ENCODE data around the gene CHST11. TPM values are rescaled to one million over a fixed set of nuclear protein-coding genes. Genes with fewer than 3 reads are reported as not detected.
A peak's percentile ranks its signal among the peaks of the same experiment; 100 is the strongest.

The CHST11 gene
- total and polyA plus RNA-seq, 10 of the 15 experiments (the other 5 are each of a cell fraction or from before 2014, with no cell fraction given), result 1.9 to 38.1 (median 17.2) TPM

DNA sequence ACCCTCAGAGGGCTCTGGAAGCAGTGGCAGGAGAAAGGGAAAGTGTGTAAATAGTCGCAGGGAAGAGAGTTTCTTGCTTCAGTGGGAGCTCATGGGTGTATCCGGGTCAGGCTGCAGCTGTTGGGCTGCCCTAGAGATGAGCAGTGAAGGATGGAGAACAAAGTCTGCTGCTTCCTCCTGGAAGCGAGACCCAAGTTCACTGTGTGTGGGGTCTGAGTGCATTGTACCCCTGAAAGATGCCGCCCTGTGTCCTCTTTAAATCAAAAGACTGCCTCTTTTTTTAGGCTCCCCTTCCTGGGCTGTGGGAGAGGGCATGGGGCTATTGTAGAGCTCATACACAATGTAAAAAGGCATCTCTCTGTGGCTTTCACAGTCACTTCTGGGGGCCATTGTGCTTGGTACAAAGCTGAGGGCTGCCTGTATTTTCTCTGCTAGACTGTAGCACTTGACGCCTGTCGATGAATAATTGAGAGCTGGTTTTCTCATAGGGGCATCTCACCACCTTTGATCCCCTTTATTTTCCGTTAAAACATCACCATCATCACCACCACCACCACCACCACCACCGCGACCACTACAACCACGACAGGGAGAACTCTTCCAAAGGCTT is 16.7 kb downstream of the CHST11 start:
- 18% methylated on average over 10 of the region's 10 CpGs for WGBS (ENCODE audit: insufficient coverage, insufficient replicate concordance, low lambda C conversion rate, missing lambda C conversion rate)
- BruUV-seq (replicated peaks), result no TSS peak
- Histone ChIP-seq H4K20me1 (ENCODE audit: control insufficient read depth, insufficient read depth) (no peaks in the 10 kb centered on the region), H3K4me3 (peak overlapping the region; percentile 48), H3K4me1 (ENCODE audit: control insufficient read depth, insufficient read depth, low read length) (peaks cover 45% of the 10 kb centered on the region), H3K4me2 (ENCODE audit: control insufficient read depth, insufficient read depth) (peak overlapping the region; percentile 81), H3K27me3 (replicated peaks in 1 of 2; ENCODE audit: control insufficient read depth in 2 of 2, insufficient read depth in 2 of 2, low read length in 1 of 2) (no peaks in the 10 kb centered on the region), H3K27ac (ENCODE audit: control insufficient read depth, insufficient read depth) (peak overlapping the region; percentile 66), H3K36me3 (ENCODE audit: control insufficient read depth in 2 of 2, insufficient read depth in 2 of 2, low read length in 1 of 2) (no peaks in the 10 kb centered on the region; a peak in 1 of 4 replicates), H2AFZ (ENCODE audit: control insufficient read depth, low read depth, low read length) (peak overlapping the region; percentile 67), H3K79me2 (ENCODE audit: control insufficient read depth, insufficient read depth, low read length) (peaks cover 92% of the 10 kb centered on the region), H3K9me3 (replicated peaks; ENCODE audit: control insufficient read depth, insufficient read depth, low read length) (peaks cover 13% of the 10 kb centered on the region; the same call in 2 of the 3 replicates), H3K9ac (ENCODE audit: control insufficient read depth, insufficient read depth, low read length) (peak overlapping the region; percentile 21)
- RAD21 ChIA-PET (ENCODE audit: unreplicated experiment), result interaction anchor here (0.6 to 4.3 kb wide), 20 partner anchors 9 to 196 kb away, joined by 3 to 71 read pairs (median 4); partner anchors contain the start of gene CHST11
- POLR2A ChIA-PET, result interaction anchor here (0.6 to 4.5 kb wide), 13 partner anchors 9 to 152 kb away, joined by 3 to 64 read pairs (median 6); partner anchors contain the start of gene CHST11
- no peak for DNase-seq (ENCODE audit: low read depth, low spot score)
- FAIRE-seq, result no peak
- in situ Hi-C loops (cut with MboI), result no loop called here
- intact Hi-C loops (cut with micrococcal nuclease; ENCODE audit: unreplicated experiment), result no loop called here
- SMC1A ChIA-PET (ENCODE audit: uncharacterized antibody, unreplicated experiment), result interaction anchor here (0.8 to 5.2 kb wide), 26 partner anchors 8 to 226 kb away, joined by 3 to 73 read pairs (median 6); partner anchors contain the start of gene CHST11
- CTCF ChIA-PET, result interaction anchor here (0.7 to 2.3 kb wide), 16 partner anchors 11 to 107 kb away, joined by 3 to 12 read pairs (median 4); no protein-coding TSS in a partner anchor
- ATAC-seq, result peak; percentile 76
- peak; percentile 55 for TF ChIP-seq RUNX3 (IDR thresholded peaks at IDR 0.05; ENCODE audit: low read length)
- TF ChIP-seq ZNF622 (IDR thresholded peaks at IDR 0.05), result no peak
- TF ChIP-seq ZSCAN29 (IDR thresholded peaks at IDR 0.05), result no peak
- no peak for TF ChIP-seq MTA2 (IDR thresholded peaks at IDR 0.05; ENCODE audit: low read depth)
- TF ChIP-seq POLR2A (IDR thresholded peaks at IDR 0.05; ENCODE audit: low read depth, low read length), result peak; percentile 54; the same call in 1 of the 2 replicates
- TF ChIP-seq FOXK2 (IDR thresholded peaks at IDR 0.05), result no peak
- TF ChIP-seq, protein P1, sequence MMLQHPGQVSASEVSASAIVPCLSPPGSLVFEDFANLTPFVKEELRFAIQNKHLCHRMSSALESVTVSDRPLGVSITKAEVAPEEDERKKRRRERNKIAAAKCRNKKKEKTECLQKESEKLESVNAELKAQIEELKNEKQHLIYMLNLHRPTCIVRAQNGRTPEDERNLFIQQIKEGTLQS (IDR thresholded peaks at IDR 0.05; ENCODE audit: borderline replicate concordance, extremely low read depth, low read depth, low read length), result no peak
- TF ChIP-seq SUZ12 (IDR thresholded peaks at IDR 0.05; ENCODE audit: unreplicated experiment), result no peak
- TF ChIP-seq SUPT20H (IDR thresholded peaks at IDR 0.05; ENCODE audit: borderline replicate concordance, control insufficient read depth, low read depth, low read length), result no peak
- TF ChIP-seq CUX1 (IDR thresholded peaks at IDR 0.05; ENCODE audit: insufficient replicate concordance, low read depth, low read length), result no peak
- TF ChIP-seq, protein P2, sequence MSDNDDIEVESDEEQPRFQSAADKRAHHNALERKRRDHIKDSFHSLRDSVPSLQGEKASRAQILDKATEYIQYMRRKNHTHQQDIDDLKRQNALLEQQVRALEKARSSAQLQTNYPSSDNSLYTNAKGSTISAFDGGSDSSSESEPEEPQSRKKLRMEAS (IDR thresholded peaks at IDR 0.05; ENCODE audit: low read depth, low read length), result no peak
- no peak for TF ChIP-seq NFYB (IDR thresholded peaks at IDR 0.05; ENCODE audit: insufficient read depth, low read depth, low read length)
- peak; percentile 46; the same call in 1 of the 2 replicates for TF ChIP-seq NR2F1 (conservative IDR thresholded peaks at IDR 0.05)
- TF ChIP-seq BACH1 (IDR thresholded peaks at IDR 0.05; ENCODE audit: borderline replicate concordance), result no peak
- no peak for TF ChIP-seq STAT1 (conservative IDR thresholded peaks at IDR 0.05)
- 0 out of 2 replicates have a peak, but pooled peaks have one; percentile 15 for TF ChIP-seq TCF12 (IDR thresholded peaks at IDR 0.05; ENCODE audit: low read depth, low read length)
- TF ChIP-seq NFXL1 (IDR thresholded peaks at IDR 0.05; ENCODE audit: borderline replicate concordance), result no peak
- TF ChIP-seq CREM (IDR thresholded peaks at IDR 0.05; ENCODE audit: low read depth), result 0 out of 2 replicates have a peak, but pooled peaks have one; percentile 7
- TF ChIP-seq ZNF24 (IDR thresholded peaks at IDR 0.05), result no peak
- no peak for TF ChIP-seq CBX5 (IDR thresholded peaks at IDR 0.05; ENCODE audit: low read depth)
